Stimulated activated CD4-positive, alpha-beta T cell treated with anti-CD3 and anti-CD28 coated beads, Interleukin-4, amount 100 ng/mL, for 1 hour (primary cell): ENCODE data around the gene C2orf72.
"Not testable (repeated sequence)": the region's sequence is repeated elsewhere in the genome, so short reads cannot be mapped to it uniquely, and the experiment has no call there.

Source experiments
- DNase-seq: peaks from one replicate; pipeline ENCODE4 v3.0.0-alpha.2; 2020

C2orf72 gene

DNA sequence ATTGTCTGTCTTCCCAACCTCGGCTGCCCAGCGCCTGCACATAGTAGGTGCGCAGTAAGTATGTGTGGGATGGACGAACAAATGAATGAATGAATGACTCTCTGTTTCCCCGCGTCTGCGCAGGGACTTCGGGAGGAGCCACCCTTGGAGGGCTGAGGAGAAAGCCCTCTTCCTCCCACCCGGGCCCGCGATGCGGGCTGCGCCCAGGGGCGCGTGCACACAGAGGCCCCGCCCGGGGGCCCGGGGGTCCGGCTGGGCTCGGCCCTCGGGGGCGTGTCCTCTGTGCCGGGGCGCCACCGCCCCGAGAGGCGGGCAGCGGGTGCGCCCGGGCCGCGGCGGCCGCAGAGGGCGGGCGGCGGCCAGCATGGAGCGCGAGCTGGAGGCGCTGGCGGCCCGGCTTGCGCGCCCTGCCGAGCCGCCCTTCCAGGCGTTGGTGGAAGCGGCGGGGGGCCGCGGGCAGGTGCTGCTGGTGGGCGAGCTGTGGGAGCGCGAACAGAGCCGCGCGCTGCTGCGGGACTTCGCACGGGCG, at the start of gene C2orf72:
C2orf72 (plus strand) TSS at position 322 of the 529 bp plus-strand sequence; CDS start at position 365, 43 bp downstream.
- DNase-seq, result no peak

- no peak for DNase-seq
Observed at GRCh38 chr2:230989731-230990130, 47.6 kb upstream of the C2orf72 start.

DNA sequence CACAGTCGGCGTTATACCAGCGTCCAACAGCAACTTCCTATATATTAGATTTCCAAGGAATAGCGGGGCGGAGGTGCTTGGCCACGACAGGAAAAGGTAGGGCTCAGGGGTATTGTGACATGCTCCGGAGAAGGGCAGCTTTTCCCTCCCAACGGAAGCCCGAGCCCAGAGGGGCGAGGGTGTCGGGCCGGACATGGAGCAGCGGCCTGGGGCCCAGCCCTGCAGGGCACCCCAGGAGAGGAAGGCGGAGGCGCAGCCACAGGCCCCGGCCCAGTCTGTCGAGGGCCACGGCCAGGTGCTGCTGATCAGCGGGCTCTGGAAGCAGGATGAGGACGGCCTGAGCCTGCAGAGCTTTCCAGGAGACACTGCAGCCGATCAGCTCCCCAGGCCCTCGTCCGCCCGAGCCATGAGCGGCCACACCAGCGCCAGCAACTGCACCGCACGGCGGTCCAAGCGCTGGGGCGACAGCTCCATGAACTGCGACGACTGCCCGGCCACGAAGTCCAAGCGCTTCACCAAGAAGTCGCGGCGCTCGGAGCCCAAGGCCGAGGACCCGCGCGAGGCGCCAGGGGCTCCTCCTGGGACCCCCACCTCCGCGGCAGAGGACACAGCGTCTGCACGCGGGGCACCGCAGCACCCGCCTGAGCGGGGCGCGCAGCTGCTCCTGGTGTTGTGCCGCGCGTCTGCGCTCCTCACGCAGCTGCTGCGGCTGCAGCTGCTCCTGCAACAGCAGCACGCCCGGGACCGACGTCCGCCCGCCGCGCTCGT, 47.0 kb upstream of the C2orf72 start:
- no peak for DNase-seq

- DNase-seq, result no peak
Observed at GRCh38 chr2:230990899-230991150, 46.5 kb upstream of the C2orf72 start.

GRCh38 chr2:230991598-230991997, 45.7 kb upstream of the C2orf72 start:
- DNase-seq, result no peak

GRCh38 chr2:230995821-230996220, 41.5 kb upstream of the C2orf72 start, which contains the start of gene SPATA3:
SPATA3 (plus strand) TSS chr2:230996121; CDS start chr2:230996234, 113 bp downstream.
- no peak for DNase-seq

- no peak for DNase-seq
Observed at GRCh38 chr2:230996661-230997060, 40.7 kb upstream of the C2orf72 start.

GRCh38 chr2:230998882-230999281, 38.4 kb upstream of the C2orf72 start:
- no peak for DNase-seq

DNA sequence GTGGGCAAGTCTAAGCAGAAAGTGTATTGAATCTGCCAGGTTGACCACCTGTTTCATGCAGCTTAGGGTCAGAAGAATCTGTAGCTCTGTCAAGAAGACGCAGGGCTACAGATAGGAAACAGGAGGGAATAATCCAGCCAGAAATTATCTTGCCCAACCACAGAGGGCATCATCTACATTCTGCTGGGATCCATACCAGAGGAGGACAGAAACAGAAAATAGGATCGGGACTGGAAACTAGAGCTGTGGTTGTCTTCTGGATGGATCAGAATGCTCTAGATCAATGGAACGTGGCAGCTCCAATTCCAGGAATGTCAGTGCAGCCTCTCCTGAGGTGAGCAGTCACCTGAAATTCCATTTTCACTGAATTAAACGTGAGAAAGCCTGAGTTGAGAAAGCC, 37.8 kb upstream of the C2orf72 start:
- DNase-seq, result no peak

DNA sequence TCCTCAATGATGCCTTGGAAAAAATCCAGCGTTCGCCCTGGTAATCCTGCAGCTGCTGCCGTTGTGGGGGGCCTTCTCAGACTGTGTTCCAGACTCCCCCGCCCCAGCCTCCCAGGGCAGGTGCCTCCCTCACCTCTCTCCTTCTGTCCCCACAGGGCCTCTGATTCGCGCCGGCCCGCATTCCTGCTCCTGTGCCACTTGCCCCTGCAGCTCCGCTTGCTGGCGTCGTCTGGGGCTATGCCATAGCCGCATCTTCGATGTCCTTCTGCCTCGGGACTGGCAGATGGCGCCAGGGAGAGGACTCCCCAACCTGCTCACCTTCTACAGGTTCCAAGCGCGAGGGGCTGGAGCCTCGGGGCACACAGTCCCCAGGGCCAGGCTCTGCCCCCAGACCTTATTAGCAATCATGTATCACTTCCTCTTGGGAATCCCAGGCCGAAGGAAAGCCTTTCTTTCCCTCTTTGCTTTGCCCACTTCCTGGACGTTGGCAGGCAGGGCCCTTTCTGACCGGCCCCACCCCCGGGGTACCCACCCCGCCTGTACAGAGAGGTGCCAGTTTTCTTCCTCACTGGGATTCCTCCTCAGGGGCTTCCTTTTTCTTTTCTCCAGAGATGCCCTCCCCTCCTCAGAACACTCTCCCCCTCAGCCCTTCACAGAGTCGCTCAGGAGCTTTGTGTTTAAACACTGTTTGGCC, 37.0 kb upstream of the C2orf72 start:
- no peak for DNase-seq

GRCh38 chr2:231001036-231001435, 36.3 kb upstream of the C2orf72 start:
- DNase-seq, result no peak

GRCh38 chr2:231001921-231002320, 35.4 kb upstream of the C2orf72 start:
- DNase-seq, result no peak

GRCh38 chr2:231002641-231003040, 34.7 kb upstream of the C2orf72 start:
- no peak for DNase-seq

DNA sequence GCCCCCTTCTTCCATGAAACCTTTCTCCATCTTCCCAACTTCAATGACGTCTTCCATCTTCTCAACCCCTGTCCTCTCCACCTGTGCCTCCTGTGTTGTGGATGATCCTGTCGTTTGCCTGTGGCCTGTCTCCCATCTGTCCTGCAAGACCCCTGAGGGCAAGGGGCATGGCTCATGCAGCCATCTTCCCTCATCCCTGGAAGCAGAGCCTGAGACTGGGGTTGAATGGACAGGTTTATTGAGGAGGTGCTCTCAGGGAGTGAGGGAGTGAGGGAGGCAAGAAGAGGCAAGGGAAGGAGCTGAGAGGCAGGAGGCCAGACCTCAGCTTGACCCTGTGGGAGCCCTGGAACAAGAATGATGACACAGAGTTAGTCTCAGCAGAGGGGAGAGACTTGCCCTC, 34.1 kb upstream of the C2orf72 start:
- no peak for DNase-seq

- not testable (repeated sequence) for DNase-seq
Observed at GRCh38 chr2:231004930-231005329, 32.4 kb upstream of the C2orf72 start.

- no peak for DNase-seq
Observed at GRCh38 chr2:231007286-231008098, 29.8 kb upstream of the C2orf72 start.

GRCh38 chr2:231008131-231008530, 29.2 kb upstream of the C2orf72 start:
- DNase-seq, result no peak

DNA sequence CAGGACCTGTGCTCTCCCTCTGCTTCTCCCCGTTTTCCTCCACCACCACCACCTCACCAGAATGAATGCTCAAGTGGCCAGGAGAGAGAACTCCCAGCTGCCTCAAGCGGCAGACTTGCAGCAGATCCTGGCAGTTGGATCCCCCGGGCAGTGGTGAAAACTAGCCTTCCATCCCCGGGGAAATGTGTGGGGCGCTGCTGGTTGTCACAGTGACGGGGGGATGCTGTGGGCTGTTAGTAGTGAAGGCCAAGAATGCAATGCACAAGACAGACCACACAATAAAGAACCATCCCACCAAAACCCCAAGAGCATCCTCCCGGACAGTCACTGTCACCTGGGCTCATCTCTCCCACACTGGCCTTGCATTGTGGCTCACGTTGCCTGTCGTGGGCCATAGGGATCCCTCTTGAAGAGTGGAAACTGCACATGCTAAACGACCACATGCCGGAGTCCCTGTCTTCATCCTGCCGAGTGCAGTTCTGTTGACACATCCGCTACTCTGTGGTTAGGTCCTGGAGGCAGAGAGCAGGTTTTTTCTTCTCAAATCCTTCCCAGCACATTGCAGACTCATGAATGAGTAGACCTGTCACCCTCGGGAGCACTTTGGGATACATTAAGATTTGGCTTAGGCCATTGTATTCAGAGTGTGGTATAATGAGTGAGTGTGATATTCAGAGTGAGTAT, 27.9 kb upstream of the C2orf72 start:
- no peak for DNase-seq

GRCh38 chr2:231010201-231010730, 27.1 kb upstream of the C2orf72 start:
- no peak for DNase-seq

DNA sequence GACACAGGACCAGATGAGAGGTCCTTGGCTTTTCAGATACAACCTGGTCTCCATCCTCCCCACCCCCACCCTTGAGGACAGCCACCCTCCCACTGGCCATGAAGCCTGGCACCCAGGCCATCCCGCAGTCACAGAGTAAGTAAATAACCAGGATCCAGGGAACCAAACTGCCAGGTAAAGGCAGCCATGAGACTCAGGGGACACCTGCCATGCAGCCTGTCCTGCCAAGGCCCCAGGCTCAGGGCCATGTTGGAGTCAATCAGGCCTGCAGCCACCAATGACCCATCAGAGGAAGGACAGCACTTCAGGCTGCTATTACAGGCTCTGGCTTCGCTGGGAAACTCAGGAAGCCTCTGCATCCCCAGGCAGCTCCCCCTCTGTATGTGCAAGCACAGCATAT, 25.8 kb upstream of the C2orf72 start:
- no peak for DNase-seq

GRCh38 chr2:231012463-231012862, 24.9 kb upstream of the C2orf72 start:
- no peak for DNase-seq

DNA sequence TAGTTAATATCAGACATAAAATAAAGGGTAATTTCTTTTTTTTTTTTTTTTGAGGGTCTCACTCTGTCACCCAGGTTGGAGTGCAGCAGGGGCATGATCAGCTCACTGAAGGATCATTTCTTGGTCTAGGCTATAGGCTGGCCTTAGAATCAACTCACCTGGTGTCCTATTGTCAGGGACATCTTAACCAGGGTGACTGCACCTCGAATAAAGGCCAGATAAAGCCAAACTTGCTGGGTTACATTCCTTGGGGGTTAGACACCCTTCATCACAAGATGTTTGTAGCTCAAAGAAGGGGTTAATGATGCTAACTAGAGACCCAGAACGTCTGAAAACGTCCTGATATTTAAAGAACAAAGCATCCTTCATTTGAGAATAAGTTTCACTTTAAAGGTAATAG, 23.5 kb upstream of the C2orf72 start:
- DNase-seq, result no peak

DNA sequence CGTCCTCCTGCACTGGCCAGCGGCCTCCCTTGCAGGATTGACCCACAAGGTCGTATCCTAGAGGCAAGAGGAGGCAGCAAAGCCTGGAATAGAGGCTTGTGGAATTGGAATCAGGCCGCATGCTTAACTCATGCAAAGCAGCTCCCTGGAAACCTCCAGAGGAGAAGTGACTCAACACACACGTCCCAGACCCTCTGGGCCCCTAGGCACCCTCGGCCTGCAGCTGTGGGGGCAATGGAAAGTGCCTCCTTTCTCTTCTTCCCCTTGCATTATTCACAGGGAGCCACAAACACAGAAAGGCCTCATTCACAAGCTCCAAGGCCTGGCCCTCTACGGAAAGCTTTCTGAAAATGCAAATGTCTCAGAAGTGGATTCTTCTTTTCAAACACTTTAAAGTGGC, 21.8 kb upstream of the C2orf72 start:
- DNase-seq, result no peak
